ENCODE results near the gene PTPRA. TPM values are rescaled to one million over a fixed set of nuclear protein-coding genes. Genes with fewer than 3 reads are reported as not detected.

The PTPRA gene
- total and polyA plus RNA-seq, 9 of the 15 experiments (the other 6 are each of a cell fraction or from before 2014, with no cell fraction given), result 3.4 to 80.5 (median 28.0) TPM

DNA sequence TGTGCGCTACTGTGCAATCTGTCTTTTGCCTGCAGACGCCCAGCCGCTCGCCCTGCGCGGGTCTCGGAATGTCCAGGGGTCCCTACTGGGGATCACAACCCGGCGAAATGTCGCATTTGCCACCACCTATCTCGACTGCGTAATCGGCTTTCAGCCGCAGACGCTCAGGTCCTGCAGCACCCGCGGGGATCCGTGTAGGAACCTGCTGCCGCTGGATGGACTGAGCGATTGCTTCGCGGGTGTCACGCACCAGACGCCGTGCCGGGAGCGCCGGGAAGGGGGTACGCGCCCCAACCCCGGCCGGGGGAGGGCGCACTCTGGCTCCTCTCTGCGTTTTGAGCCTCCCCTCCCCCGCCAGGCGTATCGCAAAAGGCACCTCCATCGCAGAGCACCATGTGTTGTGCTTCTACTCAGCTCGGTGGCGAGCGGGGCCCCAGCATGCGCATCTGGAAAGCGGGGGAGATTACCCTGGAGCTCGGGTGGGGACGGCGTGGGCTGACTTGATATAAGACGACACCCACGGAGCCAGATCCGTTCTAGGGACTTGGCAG is 747 bp upstream of the PTPRA start (continued):
- TF ChIP-seq, protein P1, sequence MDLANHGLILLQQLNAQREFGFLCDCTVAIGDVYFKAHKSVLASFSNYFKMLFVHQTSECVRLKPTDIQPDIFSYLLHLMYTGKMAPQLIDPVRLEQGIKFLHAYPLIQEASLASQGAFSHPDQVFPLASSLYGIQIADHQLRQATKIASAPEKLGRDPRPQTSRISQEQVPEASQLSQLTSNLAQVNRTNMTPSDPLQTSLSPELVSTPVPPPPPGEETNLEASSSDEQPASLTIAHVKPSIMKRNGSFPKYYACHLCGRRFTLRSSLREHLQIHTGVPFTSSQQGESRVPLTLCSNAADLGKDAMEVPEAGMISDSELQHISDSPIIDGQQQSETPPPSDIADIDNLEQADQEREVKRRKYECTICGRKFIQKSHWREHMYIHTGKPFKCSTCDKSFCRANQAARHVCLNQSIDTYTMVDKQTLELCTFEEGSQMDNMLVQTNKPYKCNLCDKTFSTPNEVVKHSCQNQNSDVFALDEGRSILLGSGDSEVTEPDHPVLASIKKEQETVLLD (IDR thresholded peaks at IDR 0.05), result peak; percentile 59; the same call in 1 of the 2 replicates
- TF ChIP-seq, protein P2, sequence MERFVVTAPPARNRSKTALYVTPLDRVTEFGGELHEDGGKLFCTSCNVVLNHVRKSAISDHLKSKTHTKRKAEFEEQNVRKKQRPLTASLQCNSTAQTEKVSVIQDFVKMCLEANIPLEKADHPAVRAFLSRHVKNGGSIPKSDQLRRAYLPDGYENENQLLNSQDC (CRISPR knock-in tag; IDR thresholded peaks at IDR 0.05), result no peak
- TF ChIP-seq, protein P3, sequence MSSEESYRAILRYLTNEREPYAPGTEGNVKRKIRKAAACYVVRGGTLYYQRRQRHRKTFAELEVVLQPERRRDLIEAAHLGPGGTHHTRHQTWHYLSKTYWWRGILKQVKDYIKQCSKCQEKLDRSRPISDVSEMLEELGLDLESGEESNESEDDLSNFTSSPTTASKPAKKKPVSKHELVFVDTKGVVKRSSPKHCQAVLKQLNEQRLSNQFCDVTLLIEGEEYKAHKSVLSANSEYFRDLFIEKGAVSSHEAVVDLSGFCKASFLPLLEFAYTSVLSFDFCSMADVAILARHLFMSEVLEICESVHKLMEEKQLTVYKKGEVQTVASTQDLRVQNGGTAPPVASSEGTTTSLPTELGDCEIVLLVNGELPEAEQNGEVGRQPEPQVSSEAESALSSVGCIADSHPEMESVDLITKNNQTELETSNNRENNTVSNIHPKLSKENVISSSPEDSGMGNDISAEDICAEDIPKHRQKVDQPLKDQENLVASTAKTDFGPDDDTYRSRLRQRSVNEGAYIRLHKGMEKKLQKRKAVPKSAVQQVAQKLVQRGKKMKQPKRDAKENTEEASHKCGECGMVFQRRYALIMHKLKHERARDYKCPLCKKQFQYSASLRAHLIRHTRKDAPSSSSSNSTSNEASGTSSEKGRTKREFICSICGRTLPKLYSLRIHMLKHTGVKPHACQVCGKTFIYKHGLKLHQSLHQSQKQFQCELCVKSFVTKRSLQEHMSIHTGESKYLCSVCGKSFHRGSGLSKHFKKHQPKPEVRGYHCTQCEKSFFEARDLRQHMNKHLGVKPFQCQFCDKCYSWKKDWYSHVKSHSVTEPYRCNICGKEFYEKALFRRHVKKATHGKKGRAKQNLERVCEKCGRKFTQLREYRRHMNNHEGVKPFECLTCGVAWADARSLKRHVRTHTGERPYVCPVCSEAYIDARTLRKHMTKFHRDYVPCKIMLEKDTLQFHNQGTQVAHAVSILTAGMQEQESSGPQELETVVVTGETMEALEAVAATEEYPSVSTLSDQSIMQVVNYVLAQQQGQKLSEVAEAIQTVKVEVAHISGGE (CRISPR knock-in tag; IDR thresholded peaks at IDR 0.05), result 0 out of 6 replicates have a peak, but pooled peaks of 1 of the 3 experiments have one; percentile 46
- TF ChIP-seq LEF1 (IDR thresholded peaks at IDR 0.05) (0 out of 2 replicates have a peak, but pooled peaks have one; percentile 39), ZNF175 (CRISPR knock-in tag; IDR thresholded peaks at IDR 0.05; ENCODE audit: low read depth) (no peak), ZNF41 (CRISPR knock-in tag; conservative IDR thresholded peaks at IDR 0.05) (no peak), GATA2 (CRISPR knock-in tag; IDR thresholded peaks at IDR 0.05) (no peak; the same call in 1 of the 2 replicates), LCOR (CRISPR knock-in tag; IDR thresholded peaks at IDR 0.05) (0 out of 2 replicates have a peak, but pooled peaks have one; percentile 52), KLF16 (IDR thresholded peaks at IDR 0.05) (0 out of 2 replicates have a peak, but pooled peaks have one; percentile 48), PTBP1 (IDR thresholded peaks at IDR 0.05; ENCODE audit: low read depth, low read length) (0 out of 2 replicates have a peak, but pooled peaks have one; percentile 47), CSDE1 (IDR thresholded peaks at IDR 0.05) (no peak), BDP1 (IDR thresholded peaks at IDR 0.05; ENCODE audit: insufficient read depth, insufficient read length) (no peak), CBFA2T2 (conservative IDR thresholded peaks at IDR 0.05) (peak; percentile 54), ZBTB1 (CRISPR knock-in tag; IDR thresholded peaks at IDR 0.05; ENCODE audit: borderline replicate concordance, low read depth) (peak; percentile 61), PHF8 (IDR thresholded peaks at IDR 0.05; ENCODE audit: borderline replicate concordance, low read length) (peak; percentile 9; the same call in 1 of the 2 replicates)

All from K562 (cell line).